Pancreas (tissue), 10 donors: ENCODE measurements around the gene TMEM144. TPM values are rescaled to one million over a fixed set of nuclear protein-coding genes. Genes with fewer than 3 reads are reported as not detected.

Experiments used
- ATAC-seq, 4 donors: fragments of 200-7000 bp; cut with Tn5 transposase; one replicate each; pipeline versions ENCODE4 v1.8.0 to v1.9.1; 2020; ENCODE audit warnings: mild to moderate bottlenecking in 4 of 4, moderate library complexity in 4 of 4
- DNase-seq, 6 donors: peaks; one replicate each; pipeline ENCODE4 v3.0.0-alpha.2; 2020
- FAIRE-seq: peaks from 2 replicates; lab custom pipeline; 2012; peaks lifted over from hg19 to GRCh38; lab: Jason Lieb, UNC
- H3K27ac ChIP-seq, 4 donors: fragments of 200-600 bp; sonication (generic); 1 replicate in 3 of 4; 2 replicates in 1 of 4; pipeline versions ENCODE4 v1.5.0 to v1.8.0; 2020
- H3K27me3 ChIP-seq, 4 donors: fragments of 200-600 bp; one replicate each; pipeline ENCODE4 v1.8.0; 2021
- H3K36me3 ChIP-seq, 3 donors: fragments of 200-600 bp; sonication (generic) in 1 of 3; one replicate each; pipeline versions ENCODE4 v1.5.0 to v1.8.0; 2020 to 2021
- H3K4me1 ChIP-seq, 3 donors: fragments of 200-600 bp; one replicate each; pipeline ENCODE4 v1.8.0; 2021
- H3K4me3 ChIP-seq, 4 donors: fragments of 200-600 bp; sonication (generic) in 2 of 4; one replicate each; pipeline versions ENCODE4 v1.5.0 to v1.8.0; 2020 to 2021
- H3K9me3 ChIP-seq, 4 donors: fragments of 200-600 bp; one replicate each; pipeline ENCODE4 v1.8.0; 2021
- WGBS, 2 donors: extraction: QIAGEN DNeasy Blood & Tissue Kit; methylation state at CpG; one replicate each; pipeline ENCODE4 v1.1.7; 2013; 5-methylcytosine and 5-hydroxymethylcytosine counted together
- intact Hi-C, 3 donors: fragments of 100-400 bp; cut with DNase I; formaldehyde crosslinking; loops; one replicate each; pipeline versions ENCODE4 v1.11.1 to v1.14.2; 2022
- polyA plus RNA-seq, 2 donors: library from polyadenylated mRNA; stranded (reverse); fragments of 200-250 nt; gene quantifications; one replicate each; pipeline ENCODE4 v1.2.3, GENCODE V29; 2013
- total RNA-seq, 6 donors: library from RNA; stranded (reverse); fragmentation: NEBNext Ultra II Directional in 4 of 6; extraction: Animal tissue kit (Norgen Biotek cat#: 25700) in 4 of 6; gene quantifications; one replicate each; pipeline versions ENCODE4 v1.2.1 to v1.2.4, GENCODE V29; 2021 to 2023
- TF ChIP-seq, protein P1 (sequence below), 4 donors: fragments of 200-600 bp; sonication (generic) in 3 of 4; IDR thresholded peaks; one replicate each; pipeline versions ENCODE4 v1.5.0 to v1.8.0; 2021; ENCODE audit warnings: antibody characterized with exemption in 4 of 4
- donor health status: healthy with polysubstance abuse.
- donor health status: DM: no; HTN: no; CAD: no; lungs with moderate emphysema.
- donor health status: DM: no; HTN: no; CAD: no.
- donor health status: control.
- donor health status: control.
- donor health status: Bipolar disorder and iron deficiency.
- donor health status: DM: yes; HTN: yes; CAD: no.
- donor health status: DM: no; HTN: no; CAD: no.
- donor health status: DM: no; HTN: no; CAD: no.
- donor health status: DM: yes; HTN: yes; CAD: no.

The TMEM144 gene
- total and polyA plus RNA-seq, 8 donors = 2.4 to 10.1 (median 7.2) TPM

GRCh38 chr4:158170691-158171561 is 39.4 kb upstream of the TMEM144 start:
- Histone ChIP-seq H3K27ac (peak overlapping the region in 2 of 4 donors; percentile 74 to 83), H3K27me3 (no peaks in the 10 kb centered on the region), H3K9me3 (no peaks in the 10 kb centered on the region), H3K36me3 (no peaks in the 10 kb centered on the region), H3K4me1 (peaks cover 6 to 11% (median 9%) of the 10 kb centered on the region in 3 donors), H3K4me3 (peak overlapping the region; percentile 3 to 50 (median 21))
- TF ChIP-seq, protein P1, sequence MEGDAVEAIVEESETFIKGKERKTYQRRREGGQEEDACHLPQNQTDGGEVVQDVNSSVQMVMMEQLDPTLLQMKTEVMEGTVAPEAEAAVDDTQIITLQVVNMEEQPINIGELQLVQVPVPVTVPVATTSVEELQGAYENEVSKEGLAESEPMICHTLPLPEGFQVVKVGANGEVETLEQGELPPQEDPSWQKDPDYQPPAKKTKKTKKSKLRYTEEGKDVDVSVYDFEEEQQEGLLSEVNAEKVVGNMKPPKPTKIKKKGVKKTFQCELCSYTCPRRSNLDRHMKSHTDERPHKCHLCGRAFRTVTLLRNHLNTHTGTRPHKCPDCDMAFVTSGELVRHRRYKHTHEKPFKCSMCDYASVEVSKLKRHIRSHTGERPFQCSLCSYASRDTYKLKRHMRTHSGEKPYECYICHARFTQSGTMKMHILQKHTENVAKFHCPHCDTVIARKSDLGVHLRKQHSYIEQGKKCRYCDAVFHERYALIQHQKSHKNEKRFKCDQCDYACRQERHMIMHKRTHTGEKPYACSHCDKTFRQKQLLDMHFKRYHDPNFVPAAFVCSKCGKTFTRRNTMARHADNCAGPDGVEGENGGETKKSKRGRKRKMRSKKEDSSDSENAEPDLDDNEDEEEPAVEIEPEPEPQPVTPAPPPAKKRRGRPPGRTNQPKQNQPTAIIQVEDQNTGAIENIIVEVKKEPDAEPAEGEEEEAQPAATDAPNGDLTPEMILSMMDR (IDR thresholded peaks at IDR 0.05) = peak in 3 of 4 donors; percentile 18 to 23 (median 21)
- 40 to 63% methylated on average over 36 to 42 of the region's 42 CpGs for WGBS, 2 donors
- ATAC-seq (peak; percentile 12 to 61 (median 38)), FAIRE-seq (no peak), DNase-seq (peak in 5 of 6 donors; percentile 16 to 74 (median 53))
- intact Hi-C loops = loop anchor here in 2 of 3 donors (5.0 kb wide), 2 partner anchors 179 to 184 kb away; no protein-coding TSS in a partner anchor

DNA sequence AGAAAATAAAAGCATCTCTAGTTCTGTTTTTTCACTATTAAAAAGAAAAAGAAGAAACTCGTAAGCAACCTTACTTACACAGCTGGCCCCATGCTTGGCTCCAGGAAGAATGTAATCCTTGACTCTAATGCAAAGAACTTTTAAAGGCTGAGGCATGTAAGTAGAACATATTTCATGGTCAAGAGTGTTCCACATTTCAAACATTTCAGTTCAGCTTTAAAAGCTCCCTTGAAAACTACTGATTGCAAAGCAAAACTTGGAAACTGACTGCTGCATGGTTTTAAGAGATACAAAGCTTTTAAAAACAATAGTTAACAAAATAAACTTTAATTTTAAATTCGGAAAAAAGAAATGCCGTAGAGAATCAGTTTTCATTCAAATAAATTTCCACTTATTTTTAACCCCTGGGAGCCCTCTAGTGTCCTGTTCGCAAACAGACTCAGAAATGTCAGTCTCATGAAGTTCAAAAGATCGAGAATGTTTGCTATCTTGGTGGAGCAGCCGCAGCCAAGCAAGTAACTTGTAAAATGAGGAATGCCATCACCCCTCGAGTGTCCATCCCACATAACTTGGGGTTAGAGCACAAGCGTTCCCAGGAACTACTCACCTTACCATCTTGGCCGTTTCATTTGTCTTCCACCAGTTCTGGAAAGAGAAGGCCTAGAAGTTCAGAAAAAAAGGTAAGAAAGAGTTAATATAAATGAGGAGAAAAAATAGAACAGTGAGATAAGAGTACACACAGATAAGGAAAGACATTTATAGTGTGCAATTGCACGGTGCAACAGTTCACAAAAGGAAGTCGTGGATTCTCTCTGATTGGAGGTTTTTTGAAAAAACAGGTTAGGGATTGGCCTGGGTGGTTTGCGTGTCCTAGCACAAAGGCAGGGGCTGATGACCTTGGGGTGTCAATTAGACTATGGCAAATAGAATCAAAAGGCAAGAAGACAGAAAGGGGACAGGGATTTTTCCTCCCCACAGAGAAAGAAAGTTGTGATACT is 37.7 kb upstream of the TMEM144 start, which contains the start of gene GASK1B:
GASK1B (minus strand) TSS at position 765 of the 998 bp plus-strand sequence. CDS start 1,650 bp downstream, outside the sequence.
- TF ChIP-seq, protein P1 (IDR thresholded peaks at IDR 0.05) = peak in 3 of 4 donors; percentile 28 to 43 (median 29)
- Histone ChIP-seq H3K9me3 (no peaks in the 10 kb centered on the region), H3K36me3 (no peaks in the 10 kb centered on the region), H3K4me1 (peaks cover 10 to 21% (median 11%) of the 10 kb centered on the region in 3 donors), H3K4me3 (peak within 1 kb of the TSS; percentile 16 to 50 (median 26)), H3K27me3 (no peaks in the 10 kb centered on the region), H3K27ac (peak within 1 kb of the TSS in 3 of 4 donors; percentile 25 to 83 (median 74))
- FAIRE-seq = peak; percentile 88
- DNase-seq = peak in 3 of 6 donors; percentile 15 to 73 (median 18)
- WGBS, 2 donors = 2 to 3% methylated on average over 12 of the region's 12 CpGs
- intact Hi-C loops = loop anchor here in 2 of 3 donors (5.0 kb wide), 2 partner anchors 180 to 185 kb away; no protein-coding TSS in a partner anchor
- ATAC-seq = peak; percentile 64 to 79 (median 70)

DNA sequence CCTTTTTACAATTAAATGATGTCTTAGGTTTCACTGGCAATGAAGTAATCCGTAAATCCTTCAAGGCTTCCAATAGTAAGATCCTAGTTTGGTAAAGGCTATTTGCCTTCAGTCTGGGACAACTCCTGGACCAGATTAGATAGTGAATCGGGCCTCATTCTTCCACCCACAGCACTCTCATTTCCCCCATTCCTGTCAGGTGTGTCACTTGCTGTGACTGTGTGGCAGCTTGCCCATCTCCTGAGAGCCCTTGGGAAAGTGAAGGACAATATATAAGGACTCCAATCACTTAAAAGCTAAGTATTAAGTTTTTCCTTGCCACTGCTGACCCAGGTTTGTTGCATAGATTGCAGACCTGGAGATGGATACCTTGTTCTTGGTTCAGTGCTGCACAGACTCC is 34.2 kb upstream of the TMEM144 start:
- DNase-seq (peak in 3 of 6 donors; percentile 19 to 55 (median 34)), FAIRE-seq (no peak), ATAC-seq (peak in 3 of 4 donors; percentile 15 to 42 (median 33))
- no peaks in the 10 kb centered on the region for H3K9me3 ChIP-seq
- intact Hi-C loops = no loop called here
- TF ChIP-seq, protein P1 (IDR thresholded peaks at IDR 0.05) = no peak
- H3K36me3 ChIP-seq = no peaks in the 10 kb centered on the region
- no peaks in the 10 kb centered on the region for H3K27me3 ChIP-seq
- no peak overlapping the region for H3K4me3 ChIP-seq
- peaks cover 10 to 21% (median 11%) of the 10 kb centered on the region in 3 donors for H3K4me1 ChIP-seq
- H3K27ac ChIP-seq = peak overlapping the region in 2 of 4 donors; percentile 13 to 25
- 26 to 28% methylated on average over 2 of the region's 2 CpGs for WGBS, 2 donors

DNA sequence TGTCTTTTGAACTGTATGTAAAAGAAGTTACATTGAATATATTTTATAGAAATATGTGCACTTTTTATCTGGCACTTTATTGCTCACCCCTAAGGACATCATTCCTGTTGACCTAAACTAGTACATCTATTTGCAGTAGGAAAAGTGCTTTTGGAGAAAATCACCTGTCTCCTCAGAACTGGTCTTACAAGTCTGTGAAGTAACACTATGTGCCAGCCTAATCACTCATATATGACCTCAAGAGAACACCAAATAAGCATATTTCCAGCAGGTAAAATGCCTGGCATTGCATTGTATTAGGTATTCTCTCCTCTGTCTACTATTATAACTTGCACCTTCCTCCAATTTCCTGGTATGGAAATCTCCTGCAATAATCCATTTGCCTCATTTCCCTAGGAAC is 33.5 kb upstream of the TMEM144 start:
- ATAC-seq (peak; percentile 11 to 32 (median 24)), FAIRE-seq (no peak)

More for the DNA sequence above, 33.5 kb upstream of the TMEM144 start:
- Histone ChIP-seq H3K9me3 (no peaks in the 10 kb centered on the region), H3K4me3 (no peak overlapping the region), H3K27me3 (no peaks in the 10 kb centered on the region), H3K27ac (peak overlapping the region in 2 of 4 donors; percentile 13 to 25), H3K4me1 (peaks cover 8 to 21% (median 10%) of the 10 kb centered on the region in 3 donors), H3K36me3 (no peaks in the 10 kb centered on the region)
- no peak for DNase-seq
- intact Hi-C loops = no loop called here
- TF ChIP-seq, protein P1 (IDR thresholded peaks at IDR 0.05) = no peak
